ENCODE data around the gene KIRREL3.

KIRREL3 gene

GRCh38 chr11:126797457-126798169, 203.0 kb downstream of the KIRREL3 start:
- Histone ChIP-seq H3K9ac (ENCODE audit: low read length) (no peak overlapping the region), H3K4me2 (ENCODE audit: low read depth, low read length, poor library complexity, severe bottlenecking) (no peak overlapping the region), H2AFZ (ENCODE audit: low read depth, low read length, severe bottlenecking) (no peak overlapping the region), H3K9me2 (replicated peaks; ENCODE audit: insufficient read depth, low read length) (no peaks in the 10 kb centered on the region), H3K27ac (ENCODE audit: low read depth, low read length) (no peak overlapping the region), H3K36me3 (ENCODE audit: low read length) (no peaks in the 10 kb centered on the region), H3K79me2 (ENCODE audit: insufficient read depth, low read length) (no peaks in the 10 kb centered on the region), H3K9me3 (ENCODE audit: insufficient read depth, low read length) (no peaks in the 10 kb centered on the region), H3K4me3 (ENCODE audit: insufficient read depth, low read length, poor library complexity, severe bottlenecking) (no peak overlapping the region), H3K27me3 (ENCODE audit: low read length) (no peaks in the 10 kb centered on the region), H3F3A (ENCODE audit: insufficient read depth) (no peaks in the 10 kb centered on the region), H4K20me1 (ENCODE audit: low read depth, low read length) (no peaks in the 10 kb centered on the region)
- no peak for TF ChIP-seq EZH2phosphoT487 (conservative IDR thresholded peaks at IDR 0.05; ENCODE audit: low read length)
- no peak for TF ChIP-seq CTCF (IDR thresholded peaks at IDR 0.05; ENCODE audit: insufficient read depth, low read length, poor library complexity, severe bottlenecking)

DNA sequence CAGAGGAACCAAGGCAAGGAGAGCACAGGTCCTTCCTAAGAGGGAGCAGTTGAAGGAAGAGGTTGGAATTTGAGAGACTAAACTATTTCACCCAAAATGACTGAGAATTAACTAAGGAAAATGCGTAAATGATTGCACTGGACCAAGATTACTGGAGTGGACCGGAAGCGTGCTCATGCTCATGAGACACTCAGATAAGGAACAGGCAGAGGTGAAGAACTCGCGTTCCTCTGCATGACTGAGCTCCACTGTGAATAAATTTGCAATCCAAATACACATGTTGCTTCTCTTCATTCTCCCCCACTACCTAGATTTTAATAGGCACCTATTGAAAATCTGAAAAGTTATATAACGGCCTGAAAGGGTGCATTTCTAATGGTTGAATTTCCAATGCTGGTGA, 207.0 kb downstream of the KIRREL3 start:
- no peaks in the 10 kb centered on the region for H3K27me3 ChIP-seq (ENCODE audit: low read length)
- no peak overlapping the region for H3K4me2 ChIP-seq (ENCODE audit: low read depth, low read length, poor library complexity, severe bottlenecking)
- H3K36me3 ChIP-seq (ENCODE audit: low read length) = no peaks in the 10 kb centered on the region
- H3K9ac ChIP-seq (ENCODE audit: low read length) = no peak overlapping the region
- no peaks in the 10 kb centered on the region for H3K79me2 ChIP-seq (ENCODE audit: insufficient read depth, low read length)
- H3K4me3 ChIP-seq (ENCODE audit: insufficient read depth, low read length, poor library complexity, severe bottlenecking) = no peak overlapping the region
- no peak for TF ChIP-seq CTCF (IDR thresholded peaks at IDR 0.05; ENCODE audit: insufficient read depth, low read length, poor library complexity, severe bottlenecking)
- TF ChIP-seq EZH2phosphoT487 (conservative IDR thresholded peaks at IDR 0.05; ENCODE audit: low read length) = no peak
- H3F3A ChIP-seq (ENCODE audit: insufficient read depth) = no peaks in the 10 kb centered on the region
- no peaks in the 10 kb centered on the region for H3K9me3 ChIP-seq (ENCODE audit: insufficient read depth, low read length)
- H2AFZ ChIP-seq (ENCODE audit: low read depth, low read length, severe bottlenecking) = no peak overlapping the region
- no peak overlapping the region for H3K27ac ChIP-seq (ENCODE audit: low read depth, low read length)
- H3K9me2 ChIP-seq (replicated peaks; ENCODE audit: insufficient read depth, low read length) = no peaks in the 10 kb centered on the region
- H4K20me1 ChIP-seq (ENCODE audit: low read depth, low read length) = no peaks in the 10 kb centered on the region

DNA sequence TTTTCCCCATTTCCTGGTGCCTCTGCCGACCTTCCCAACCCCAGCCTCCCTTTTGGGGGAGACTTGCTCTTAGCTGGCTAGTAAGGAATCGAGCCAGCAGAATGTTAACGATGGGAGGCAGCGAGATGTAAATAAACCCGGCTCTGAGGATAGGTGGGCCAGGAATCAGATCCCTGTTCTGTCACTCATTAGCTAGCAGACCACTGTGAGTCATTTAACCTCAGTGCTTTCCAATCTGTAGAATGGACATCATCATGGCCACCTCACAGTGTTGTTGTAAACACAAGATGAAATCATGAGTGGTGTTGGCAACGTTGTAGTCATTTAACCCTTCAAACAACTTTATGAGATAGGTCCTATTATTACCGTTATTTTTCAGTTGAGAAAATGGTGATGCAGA, 208.6 kb downstream of the KIRREL3 start:
- H3K4me3 ChIP-seq (ENCODE audit: insufficient read depth, low read length, poor library complexity, severe bottlenecking) = no peak overlapping the region
- H4K20me1 ChIP-seq (ENCODE audit: low read depth, low read length) = no peaks in the 10 kb centered on the region
- H3K9ac ChIP-seq (ENCODE audit: low read length) = no peak overlapping the region
- H3K9me3 ChIP-seq (ENCODE audit: insufficient read depth, low read length) = no peaks in the 10 kb centered on the region
- H3K79me2 ChIP-seq (ENCODE audit: insufficient read depth, low read length) = no peaks in the 10 kb centered on the region
- H3F3A ChIP-seq (ENCODE audit: insufficient read depth) = no peaks in the 10 kb centered on the region
- no peaks in the 10 kb centered on the region for H3K36me3 ChIP-seq (ENCODE audit: low read length)
- TF ChIP-seq EZH2phosphoT487 (conservative IDR thresholded peaks at IDR 0.05; ENCODE audit: low read length) (no peak), CTCF (IDR thresholded peaks at IDR 0.05; ENCODE audit: insufficient read depth, low read length, poor library complexity, severe bottlenecking) (no peak)
- H3K4me2 ChIP-seq (ENCODE audit: low read depth, low read length, poor library complexity, severe bottlenecking) = no peak overlapping the region
- no peaks in the 10 kb centered on the region for H3K9me2 ChIP-seq (replicated peaks; ENCODE audit: insufficient read depth, low read length)
- no peak overlapping the region for H2AFZ ChIP-seq (ENCODE audit: low read depth, low read length, severe bottlenecking)
- no peak overlapping the region for H3K27ac ChIP-seq (ENCODE audit: low read depth, low read length)
- H3K27me3 ChIP-seq (ENCODE audit: low read length) = no peaks in the 10 kb centered on the region

All from SU-DHL-6 (cell line).